SU-DHL-6 (cell line): ENCODE data around the gene BPIFB4.
"Not testable (repeated sequence)": the region's sequence is repeated elsewhere in the genome, so short reads cannot be mapped to it uniquely, and the experiment has no call there.

Experiments
- H2AFZ ChIP-seq: fragments of 200-600 bp; sonication (generic); 2 replicates; pipeline ENCODE4 v1.6.1; 2014; ENCODE audit warnings: low read depth, mild to moderate bottlenecking, moderate library complexity, mixed read lengths, antibody characterized with exemption, low read length; ENCODE audit not compliant: severe bottlenecking
- H3F3A ChIP-seq: fragments of 200-600 bp; shearing (Covaris generic); 2 replicates; pipeline ENCODE4 v1.6.0; 2016; ENCODE audit warnings: antibody characterized with exemption, mild to moderate bottlenecking; ENCODE audit not compliant: insufficient read depth
- H3K27ac ChIP-seq: fragments of 200-600 bp; sonication (generic); 2 replicates; pipeline ENCODE4 v1.5.1; 2016; ENCODE audit warnings: low read depth, mild to moderate bottlenecking, low read length, moderate library complexity, mixed read lengths
- H3K27me3 ChIP-seq: fragments of 200-600 bp; sonication (generic), shearing (Covaris generic); 2 replicates; pipeline ENCODE4 v1.6.0; 2014; ENCODE audit warnings: mild to moderate bottlenecking, low read length
- H3K36me3 ChIP-seq: fragments of 200-600 bp; sonication (generic); 2 replicates; pipeline ENCODE4 v1.6.1; 2014; ENCODE audit warnings: mild to moderate bottlenecking, low read length, mixed read lengths
- H3K4me2 ChIP-seq: fragments of 300-600, 200-600 bp; shearing (Covaris generic), sonication (generic); 2 replicates; pipeline ENCODE4 v1.6.0; 2014; ENCODE audit warnings: low read length, low read depth, mild to moderate bottlenecking; ENCODE audit not compliant: poor library complexity, severe bottlenecking
- H3K4me3 ChIP-seq: fragments of 200-600 bp; sonication (generic); 2 replicates; pipeline ENCODE4 v1.5.1; 2014; ENCODE audit warnings: antibody characterized with exemption, low read length, mild to moderate bottlenecking, mixed read lengths; ENCODE audit not compliant: insufficient read depth, poor library complexity, severe bottlenecking
- H3K79me2 ChIP-seq: fragments of 200-600 bp; sonication (generic); 2 replicates; pipeline ENCODE4 v1.6.1; 2014; ENCODE audit warnings: mild to moderate bottlenecking, low read length, moderate library complexity; ENCODE audit not compliant: insufficient read depth
- H3K9ac ChIP-seq: fragments of 200-600 bp; sonication (generic); 2 replicates; pipeline ENCODE4 v1.7.0; 2014; ENCODE audit warnings: mild to moderate bottlenecking, low read length
- H3K9me2 ChIP-seq: fragments of 200-600 bp; sonication (generic); replicated peaks from 2 replicates; pipeline ENCODE4 v1.6.1; 2014; ENCODE audit warnings: low read length; ENCODE audit not compliant: insufficient read depth
- H3K9me3 ChIP-seq: fragments of 200-600 bp; sonication (generic); 2 replicates; pipeline ENCODE4 v1.6.1; 2014; ENCODE audit warnings: low read length, mixed read lengths; ENCODE audit not compliant: insufficient read depth
- H4K20me1 ChIP-seq: fragments of 200-600 bp; sonication (generic); 2 replicates; pipeline ENCODE4 v1.6.1; 2014; ENCODE audit warnings: low read depth, mild to moderate bottlenecking, antibody characterized with exemption, low read length, moderate library complexity, mixed read lengths
- CTCF ChIP-seq: fragments of 200-600 bp; sonication (generic); IDR thresholded peaks from one replicate; pipeline ENCODE4 v1.5.1; 2017; ENCODE audit warnings: antibody characterized with exemption, mild to moderate bottlenecking, low read length, moderate library complexity; ENCODE audit not compliant: insufficient read depth, poor library complexity, severe bottlenecking
- EZH2phosphoT487 ChIP-seq: fragments of 200-600 bp; sonication (generic), shearing (Covaris generic); conservative IDR thresholded peaks from 2 replicates; pipeline ENCODE4 v1.6.1; 2018; ENCODE audit warnings: mild to moderate bottlenecking, antibody characterized with exemption, low read length, moderate library complexity, mixed read lengths

The BPIFB4 gene

GRCh38 chr20:33095902-33096584 is 16.6 kb downstream of the BPIFB4 start:
- not testable (repeated sequence) for H3K4me2 ChIP-seq, H3K79me2 ChIP-seq, H3K9me2 ChIP-seq, H3K9ac ChIP-seq, H3K36me3 ChIP-seq, H4K20me1 ChIP-seq, H3F3A ChIP-seq, H3K4me3 ChIP-seq, H3K27me3 ChIP-seq, H2AFZ ChIP-seq, H3K27ac ChIP-seq, H3K9me3 ChIP-seq
- peak; percentile 66 for TF ChIP-seq CTCF

GRCh38 chr20:33097001-33097400 is 17.6 kb downstream of the BPIFB4 start:
- Histone ChIP-seq H3K36me3 (no peaks in the 10 kb centered on the region), H3K9me3 (no peaks in the 10 kb centered on the region), H3K27ac (no peak overlapping the region), H3K4me2 (no peak overlapping the region), H4K20me1 (no peaks in the 10 kb centered on the region), H3K27me3 (no peaks in the 10 kb centered on the region), H3K9ac (no peak overlapping the region), H3K9me2 (no peaks in the 10 kb centered on the region), H3K4me3 (no peak overlapping the region), H3K79me2 (no peaks in the 10 kb centered on the region), H3F3A (no peaks in the 10 kb centered on the region), H2AFZ (no peak overlapping the region)
- TF ChIP-seq EZH2phosphoT487 (no peak), CTCF (no peak)

DNA sequence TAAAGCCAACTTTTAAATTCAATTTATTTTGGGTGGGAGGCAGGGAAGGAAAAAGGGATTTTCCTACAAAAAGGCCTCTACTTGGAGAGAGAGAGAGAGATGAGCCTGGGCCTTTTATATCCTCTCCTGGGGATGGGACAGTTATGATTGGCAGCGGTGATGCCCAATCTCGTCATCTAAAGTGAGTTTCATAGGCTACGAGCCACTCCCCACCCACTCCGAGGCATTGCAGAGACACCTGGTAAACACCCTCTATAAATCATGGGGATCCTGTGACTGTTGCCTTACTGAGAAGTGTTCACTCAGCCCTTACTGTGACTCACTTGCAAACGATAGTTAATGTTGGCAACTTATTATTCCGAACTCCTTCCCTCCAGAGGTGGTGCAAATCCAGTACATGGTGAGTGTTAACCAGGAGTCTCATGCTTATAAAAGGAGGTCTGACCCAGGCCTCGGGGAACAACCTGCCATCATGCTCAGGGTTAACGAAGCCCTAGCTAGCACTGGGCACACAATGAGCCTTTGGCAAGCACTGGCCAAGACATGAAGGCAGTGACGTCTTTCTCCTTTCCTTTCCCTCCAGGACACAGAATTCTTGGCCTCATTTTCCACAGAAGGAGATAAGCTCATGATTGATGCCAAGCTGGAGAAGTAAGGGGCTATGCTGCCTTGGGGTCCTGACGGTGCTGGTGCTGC is 20.5 kb downstream of the BPIFB4 start:
- no peaks in the 10 kb centered on the region for H3K36me3 ChIP-seq
- H4K20me1 ChIP-seq: no peaks in the 10 kb centered on the region
- no peak overlapping the region for H3K27ac ChIP-seq
- H3K27me3 ChIP-seq: no peaks in the 10 kb centered on the region
- no peak for TF ChIP-seq EZH2phosphoT487
- no peak for TF ChIP-seq CTCF
- no peak overlapping the region for H3K9ac ChIP-seq
- no peak overlapping the region for H2AFZ ChIP-seq
- H3K9me3 ChIP-seq: no peaks in the 10 kb centered on the region
- no peaks in the 10 kb centered on the region for H3F3A ChIP-seq
- no peaks in the 10 kb centered on the region for H3K9me2 ChIP-seq
- no peak overlapping the region for H3K4me2 ChIP-seq
- no peak overlapping the region for H3K4me3 ChIP-seq
- H3K79me2 ChIP-seq: no peaks in the 10 kb centered on the region
